Osteocyte (in vitro differentiated cells): ENCODE measurements around the gene FMNL2. TPM values are rescaled to one million over a fixed set of nuclear protein-coding genes. Genes with fewer than 3 reads are reported as not detected.
"Not testable (repeated sequence)": the region's sequence is repeated elsewhere in the genome, so short reads cannot be mapped to it uniquely, and the experiment has no call there.

ENCODE experiments used
- DNase-seq: peaks from one replicate; pipeline ENCODE4 v3.0.0; 2021; ENCODE audit warnings: mixed read lengths; ENCODE audit not compliant: unreplicated experiment; ENCODE audit errors: extremely low spot score
- H3K27ac Mint-ChIP-seq: one replicate; pipeline ENCODE4 v1.8.0; 2021; ENCODE audit warnings: mild to moderate bottlenecking, mixed read lengths; ENCODE audit not compliant: unreplicated experiment
- H3K27me3 Mint-ChIP-seq: one replicate; pipeline ENCODE4 v1.8.0; 2021; ENCODE audit warnings: mixed read lengths; ENCODE audit not compliant: unreplicated experiment
- H3K36me3 Mint-ChIP-seq: one replicate; pipeline ENCODE4 v1.8.0; 2021; ENCODE audit warnings: mixed read lengths; ENCODE audit not compliant: unreplicated experiment
- H3K4me1 Mint-ChIP-seq: one replicate; pipeline ENCODE4 v1.8.0; 2021; ENCODE audit warnings: mixed read lengths; ENCODE audit not compliant: unreplicated experiment
- H3K4me3 Mint-ChIP-seq: one replicate; pipeline ENCODE4 v1.8.0; 2021; ENCODE audit warnings: mild to moderate bottlenecking, moderate library complexity, mixed read lengths; ENCODE audit not compliant: unreplicated experiment
- H3K9me3 Mint-ChIP-seq: one replicate; pipeline ENCODE4 v1.8.0; 2021; ENCODE audit warnings: mixed read lengths; ENCODE audit not compliant: unreplicated experiment
- CTCF ChIP-seq: fragments of 200-600 bp; sonication (generic); IDR thresholded peaks from 2 replicates; pipeline ENCODE4 v1.5.0; 2021; ENCODE audit warnings: antibody characterized with exemption, mild to moderate bottlenecking, moderate library complexity
- total RNA-seq: library from RNA; stranded (reverse); gene quantifications from 2 replicates; pipeline ENCODE4 v1.2.1, GENCODE V29; 2021

FMNL2 gene
- total RNA-seq, 1 donor from 2014 or later: 45.3 TPM

- Mint-ChIP-seq H3K9me3 (no peaks in the 10 kb centered on the region), H3K4me1 (peaks cover 27% of the 10 kb centered on the region), H3K27ac (peak overlapping the region; percentile 12), H3K36me3 (no peaks in the 10 kb centered on the region), H3K4me3 (no peak overlapping the region), H3K27me3 (no peaks in the 10 kb centered on the region)
- no peak for TF ChIP-seq CTCF
- no peak for DNase-seq
Measured at GRCh38 chr2:152518641-152519580, 183.9 kb downstream of the FMNL2 start.

GRCh38 chr2:152519581-152519952, 184.6 kb downstream of the FMNL2 start:
- no peak for TF ChIP-seq CTCF
- DNase-seq: no peak
- Mint-ChIP-seq H3K4me1 (peaks cover 26% of the 10 kb centered on the region), H3K4me3 (no peak overlapping the region), H3K9me3 (no peaks in the 10 kb centered on the region), H3K27me3 (no peaks in the 10 kb centered on the region), H3K27ac (no peak overlapping the region), H3K36me3 (no peaks in the 10 kb centered on the region)

GRCh38 chr2:152520759-152521158, 185.8 kb downstream of the FMNL2 start:
- no peak overlapping the region for H3K4me3 Mint-ChIP-seq
- H3K36me3 Mint-ChIP-seq: no peaks in the 10 kb centered on the region
- peaks cover 33% of the 10 kb centered on the region for H3K4me1 Mint-ChIP-seq
- H3K9me3 Mint-ChIP-seq: no peaks in the 10 kb centered on the region
- no peak for DNase-seq
- no peaks in the 10 kb centered on the region for H3K27me3 Mint-ChIP-seq
- TF ChIP-seq CTCF: no peak
- no peak overlapping the region for H3K27ac Mint-ChIP-seq

- DNase-seq, H3K4me3 Mint-ChIP-seq, H3K27me3 Mint-ChIP-seq, H3K9me3 Mint-ChIP-seq, H3K27ac Mint-ChIP-seq, H3K36me3 Mint-ChIP-seq: not testable (repeated sequence)
- peaks cover 46% of the 10 kb centered on the region for H3K4me1 Mint-ChIP-seq
Measured at GRCh38 chr2:152522446-152522845, 187.5 kb downstream of the FMNL2 start.

- no peak overlapping the region for H3K4me3 Mint-ChIP-seq
- peak overlapping the region; percentile 38 for H3K27ac Mint-ChIP-seq
- peaks cover 46% of the 10 kb centered on the region for H3K4me1 Mint-ChIP-seq
- DNase-seq: no peak
- no peaks in the 10 kb centered on the region for H3K9me3 Mint-ChIP-seq
- no peaks in the 10 kb centered on the region for H3K27me3 Mint-ChIP-seq
- no peaks in the 10 kb centered on the region for H3K36me3 Mint-ChIP-seq
- no peak for TF ChIP-seq CTCF
Measured at GRCh38 chr2:152523091-152523490, 188.1 kb downstream of the FMNL2 start.
